Prostate gland (tissue), 2 donors: Measurements from ENCODE around the gene ATP6V1F. TPM values are rescaled to one million over a fixed set of nuclear protein-coding genes. Genes with fewer than 3 reads are reported as not detected.

Experiments used
- DNase-seq: peaks from one replicate; pipeline ENCODE4 v3.0.0-alpha.2; 2019; ENCODE audit warnings: low spot score
- H3K27ac ChIP-seq, 2 donors: fragments of 200-600 bp; sonication (generic); 2 replicates each; pipeline ENCODE4 v1.5.1; 2017 to 2019
- H3K27me3 ChIP-seq: fragments of 200-600 bp; sonication (generic); replicated peaks from 2 replicates; pipeline ENCODE4 v1.5.1; 2019; ENCODE audit not compliant: insufficient read depth
- H3K36me3 ChIP-seq, 2 donors: fragments of 200-600 bp; sonication (generic); 1 replicate in 1 of 2; 2 replicates in 1 of 2; pipeline versions ENCODE4 v1.5.1 to v1.8.1; 2017 to 2019
- H3K4me1 ChIP-seq: fragments of 200-600 bp; sonication (generic); replicated peaks from 2 replicates; pipeline ENCODE4 v1.5.1; 2019
- H3K4me3 ChIP-seq, 2 donors: fragments of 200-600 bp; sonication (generic); 2 replicates each; pipeline ENCODE4 v1.5.1; 2017 to 2019
- H3K9me3 ChIP-seq: fragments of 200-600 bp; sonication (generic); 2 replicates; pipeline ENCODE4 v1.5.1; 2017
- CTCF ChIP-seq, 4 experiments: fragments of 200-600 bp in 2 of 4; fragments of 450-650 bp in 2 of 4; sonication (generic) in 2 of 4; IDR thresholded peaks; 1 replicate in 3 of 4; 2 replicates in 1 of 4; pipeline ENCODE4 v1.5.1; 2016 to 2019; ENCODE audit warnings: antibody characterized with exemption in 4 of 4, mild to moderate bottlenecking in 2 of 4, moderate library complexity in 2 of 4
- POLR2A ChIP-seq: fragments of 450-650 bp; IDR thresholded peaks from one replicate; pipeline ENCODE4 v1.6.1; 2016; ENCODE audit warnings: antibody characterized with exemption, mild to moderate bottlenecking
- POLR2AphosphoS5 ChIP-seq: sonication (generic); formaldehyde crosslinking; IDR thresholded peaks from one replicate; pipeline ENCODE4 v1.6.1; 2017; ENCODE audit warnings: antibody characterized with exemption
- WGBS: methylation state at CpG from one replicate; pipeline ENCODE4 v1.1.5; 2018; 5-methylcytosine and 5-hydroxymethylcytosine counted together
- intact Hi-C: fragments of 100-400 bp; cut with DNase I; formaldehyde crosslinking; loops from one replicate; pipeline ENCODE4 v1.14.2; 2022
- total RNA-seq, 2 donors: library from RNA; depleted of rRNA; stranded (reverse); fragments of >200 nt; gene quantifications; one replicate each; pipeline ENCODE4 v1.1.0, GENCODE V29; 2016

The ATP6V1F gene
- total RNA-seq, 2 donors from 2014 or later = 116 to 118 TPM

GRCh38 chr7:128879939-128880746 lies 17.5 kb downstream of the ATP6V1F start:
- TF ChIP-seq CTCF (IDR thresholded peaks at IDR 0.05) = peak; percentile 44 to 84 (median 66)
- no peak for TF ChIP-seq POLR2AphosphoS5
- no peak overlapping the region for H3K4me3 ChIP-seq
- no peaks in the 10 kb centered on the region for H3K9me3 ChIP-seq
- H3K27me3 ChIP-seq = no peaks in the 10 kb centered on the region
- no peaks in the 10 kb centered on the region for H3K4me1 ChIP-seq
- intact Hi-C loops = loop anchor here (5.0 kb wide), 2 partner anchors 268 to 403 kb away; partner anchors contain the start of gene METTL2B
- no peak overlapping the region for H3K27ac ChIP-seq
- 49% methylated on average over 28 of the region's 31 CpGs for whole genome bisulfite sequencing
- peak; percentile 47 for DNase-seq
- H3K36me3 ChIP-seq = no peaks in the 10 kb centered on the region

GRCh38 chr7:128880791-128881457 lies 18.3 kb downstream of the ATP6V1F start:
- no peak overlapping the region for H3K4me3 ChIP-seq
- 67% methylated on average over 11 of the region's 11 CpGs for WGBS
- H3K27ac ChIP-seq = no peak overlapping the region
- no peaks in the 10 kb centered on the region for H3K36me3 ChIP-seq
- intact Hi-C loops = loop anchor here (5.0 kb wide), 2 partner anchors 269 to 404 kb away; partner anchors contain the start of gene METTL2B
- H3K4me1 ChIP-seq = no peaks in the 10 kb centered on the region
- DNase-seq = no peak
- TF ChIP-seq CTCF (IDR thresholded peaks at IDR 0.05) = no peak
- no peak for TF ChIP-seq POLR2A
- no peak for TF ChIP-seq POLR2AphosphoS5
- no peaks in the 10 kb centered on the region for H3K27me3 ChIP-seq
- no peaks in the 10 kb centered on the region for H3K9me3 ChIP-seq

- H3K27me3 ChIP-seq = no peaks in the 10 kb centered on the region
- intact Hi-C loops = loop anchor here (5.0 kb wide), 2 partner anchors 269 to 404 kb away; partner anchors contain the start of gene METTL2B
- no peaks in the 10 kb centered on the region for H3K4me1 ChIP-seq
- WGBS = 87% methylated on average over 10 of the region's 10 CpGs
- no peaks in the 10 kb centered on the region for H3K9me3 ChIP-seq
- H3K36me3 ChIP-seq = no peaks in the 10 kb centered on the region
- no peak overlapping the region for H3K27ac ChIP-seq
- H3K4me3 ChIP-seq = no peak overlapping the region
- TF ChIP-seq POLR2A (no peak), CTCF (IDR thresholded peaks at IDR 0.05) (no peak), POLR2AphosphoS5 (no peak)
- DNase-seq = no peak
Measured at GRCh38 chr7:128881458-128882125, 18.9 kb downstream of the ATP6V1F start.

- Histone ChIP-seq H3K4me1 (no peaks in the 10 kb centered on the region), H3K36me3 (no peaks in the 10 kb centered on the region), H3K4me3 (no peak overlapping the region), H3K9me3 (no peaks in the 10 kb centered on the region), H3K27ac (no peak overlapping the region), H3K27me3 (no peaks in the 10 kb centered on the region)
- no peak for DNase-seq
- TF ChIP-seq CTCF (IDR thresholded peaks at IDR 0.05) (no peak), POLR2A (no peak)
- intact Hi-C loops = loop anchor here (5.0 kb wide), 2 partner anchors 270 to 405 kb away; partner anchors contain the start of gene METTL2B
- 88% methylated on average over 8 of the region's 8 CpGs for WGBS
Measured at GRCh38 chr7:128882134-128882533, 19.5 kb downstream of the ATP6V1F start.
